GM18870 (cell line): Measurements from ENCODE around the gene LTN1.

Experiments used
- ATAC-seq: cut with Tn5 transposase; IDR thresholded peaks from one replicate; pipeline ENCODE4 v1.9.1; 2021; ENCODE audit warnings: moderate library complexity; ENCODE audit not compliant: unreplicated experiment

The LTN1 gene

DNA sequence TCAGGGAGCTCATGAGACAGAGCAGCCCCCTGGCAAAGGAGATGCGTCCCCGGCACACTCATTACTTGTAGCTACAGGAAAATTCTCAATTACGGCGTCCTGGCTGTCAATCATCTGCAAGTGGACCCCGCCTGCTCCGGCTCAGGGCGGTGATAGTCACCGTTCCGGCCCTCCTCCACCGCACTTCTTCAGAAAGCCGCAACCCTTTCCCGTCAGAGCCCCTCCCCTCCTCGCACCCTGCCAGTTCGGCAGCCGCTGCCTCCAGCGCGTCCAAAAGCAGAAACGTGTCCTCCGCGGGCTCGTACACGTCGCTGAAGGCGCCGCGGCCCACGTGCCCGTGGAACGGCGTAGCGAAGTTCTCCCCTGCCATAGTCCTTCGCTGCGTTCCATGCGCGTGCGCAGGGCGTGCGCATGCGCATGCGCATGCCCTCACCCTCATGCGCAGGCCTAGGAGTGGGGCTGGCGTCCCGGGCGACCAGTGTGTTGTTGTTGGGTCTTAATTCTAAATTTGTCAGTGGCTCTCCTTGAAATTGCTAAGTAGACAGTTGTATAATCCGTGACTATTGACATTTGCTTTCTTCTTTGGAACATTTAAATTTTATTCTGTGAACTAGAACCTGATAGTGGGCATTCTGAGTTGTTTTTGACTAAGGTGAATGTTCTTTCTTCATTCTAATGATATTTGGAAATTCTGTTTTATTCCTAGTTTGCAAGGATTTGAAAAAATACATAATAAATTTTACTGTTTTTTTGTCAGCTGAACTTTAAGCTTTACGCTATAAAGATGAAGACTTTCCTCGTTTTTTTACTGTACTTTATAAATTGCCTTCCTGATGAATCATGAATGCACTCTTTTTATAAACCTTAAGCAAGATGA, 107.5 kb downstream of the LTN1 start:
- ATAC-seq = peak; percentile 97

DNA sequence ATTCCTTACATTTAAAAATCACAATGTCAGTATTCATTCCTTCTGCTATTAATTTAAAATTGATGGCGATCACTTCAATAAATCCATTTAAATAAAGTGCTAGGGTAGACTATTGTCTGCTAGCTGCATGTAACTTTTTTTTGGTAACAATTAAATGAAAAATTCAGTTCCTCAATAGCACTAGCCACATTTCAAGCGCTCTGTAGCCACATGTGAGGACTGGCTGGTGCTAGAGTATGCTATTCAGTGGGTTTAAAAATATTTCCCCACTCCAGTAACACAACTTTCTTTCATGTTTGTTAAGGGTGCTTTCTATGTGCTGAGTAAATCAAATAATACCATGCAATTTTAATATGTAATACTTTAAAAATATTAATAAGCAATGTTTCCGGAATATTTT, 108.2 kb downstream of the LTN1 start:
- peak; percentile 20 for ATAC-seq

DNA sequence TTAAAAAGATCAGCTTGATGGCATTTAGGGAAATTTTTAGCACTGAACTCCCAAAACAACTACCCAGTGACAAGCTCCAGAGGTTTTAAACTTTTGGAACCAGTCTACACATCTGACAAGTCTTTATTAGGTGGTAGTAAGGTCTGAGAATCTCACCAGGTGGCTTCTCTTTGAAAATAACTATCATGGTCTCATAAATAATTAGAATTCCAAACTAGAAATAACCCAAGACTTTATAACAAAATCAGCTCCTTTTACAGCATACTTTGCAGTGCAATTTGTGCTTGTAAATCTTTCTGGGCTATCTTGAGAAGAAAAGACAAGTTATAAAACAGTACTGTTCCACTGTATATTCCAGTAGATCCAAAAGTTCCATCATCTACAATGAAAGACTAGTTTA, 108.7 kb downstream of the LTN1 start:
- no peak for ATAC-seq

DNA sequence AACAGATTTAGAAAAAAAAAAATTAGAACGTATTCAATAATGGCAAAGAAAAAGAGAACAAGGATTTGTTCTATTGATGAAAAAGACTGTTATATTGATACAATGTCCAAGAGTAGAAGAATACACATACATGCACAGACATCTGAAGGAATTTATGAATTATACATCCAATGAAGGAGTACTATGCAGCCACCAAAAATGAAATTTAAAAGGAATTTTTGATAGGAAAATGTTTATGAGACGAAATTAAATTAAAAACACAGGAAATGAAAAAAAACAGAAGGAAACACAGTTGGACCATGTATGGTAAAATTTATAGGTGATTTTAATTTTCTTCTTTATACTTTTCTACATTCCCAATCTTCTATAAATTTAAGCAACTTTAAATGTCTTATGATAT, 110.3 kb downstream of the LTN1 start:
- ATAC-seq = no peak
